ENCODE data around the gene RNF19B. TPM values are rescaled to one million over a fixed set of nuclear protein-coding genes. Genes with fewer than 3 reads are reported as not detected.

Gene RNF19B
- total RNA-seq, 1 donor from 2014 or later = 24.6 TPM

GRCh38 chr1:33009561-33009960, 45.0 kb upstream of the RNF19B start:
- H3K4me1 ChIP-seq = peaks cover 55% of the 10 kb centered on the region

DNA sequence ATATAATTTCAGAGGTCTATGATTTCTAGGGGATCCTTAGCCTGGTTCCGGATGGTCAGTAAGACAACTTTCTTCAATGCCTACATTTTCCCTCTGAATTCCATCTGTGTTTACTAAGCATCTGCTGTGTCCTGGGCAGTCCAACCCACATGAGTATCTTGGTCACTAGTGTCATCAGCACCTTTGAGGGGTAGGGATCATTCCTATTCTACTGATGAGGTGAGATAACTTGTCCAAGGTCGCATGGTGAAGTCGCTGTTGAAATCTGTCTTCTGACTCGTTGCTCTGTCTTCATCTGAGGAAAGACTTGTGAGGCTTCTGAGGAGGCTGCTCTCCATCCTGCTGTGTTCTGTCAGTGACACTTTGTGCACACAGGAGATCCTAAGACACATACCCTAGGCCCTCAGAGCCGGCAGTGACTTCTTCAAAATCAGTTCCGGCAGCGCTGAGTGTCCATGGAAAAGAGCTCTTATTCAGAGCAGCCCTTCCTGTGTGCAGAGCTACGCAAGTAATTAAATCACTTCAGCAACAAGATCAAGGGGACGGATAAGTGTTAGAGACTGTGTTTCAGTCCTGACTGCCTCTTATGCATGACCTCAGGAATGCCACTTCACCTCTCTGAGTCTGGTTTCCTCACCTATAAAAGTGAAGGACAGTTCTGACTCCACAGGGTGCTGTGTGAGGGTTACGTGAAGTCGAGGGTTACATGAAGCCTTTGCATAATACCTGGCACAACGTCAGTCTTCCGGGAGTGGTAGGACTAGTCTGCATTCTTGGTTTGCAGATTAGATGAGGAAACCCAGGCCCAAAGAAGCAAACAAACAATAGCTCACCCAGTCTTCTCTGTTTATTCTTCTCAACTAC, 43.7 kb upstream of the RNF19B start:
- Histone ChIP-seq H3K4me1 (peaks cover 57% of the 10 kb centered on the region), H3K4me3 (no peak overlapping the region), H3K36me3 (peaks cover 0 to 19% of the 10 kb centered on the region in 2 donors), H3K27ac (no peak overlapping the region), H3K27me3 (no peaks in the 10 kb centered on the region), H3K9me3 (no peaks in the 10 kb centered on the region)
- intact Hi-C loops (cut with DNase I) = loop anchor here (10.0 kb wide), 1 partner anchor 73 kb away; no protein-coding TSS in a partner anchor
- DNase-seq (ENCODE audit: extremely low spot score in 2 of 2) = no peak
- no peak for TF ChIP-seq POLR2A (IDR thresholded peaks at IDR 0.05)
- peak in 1 of 2 donors; percentile 46 for TF ChIP-seq POLR2AphosphoS5 (IDR thresholded peaks at IDR 0.05; ENCODE audit: insufficient read depth in 1 of 2, low read depth in 1 of 2)

More at GRCh38 chr1:33009561-33009960, 45.0 kb upstream of the RNF19B start:
- peak in 1 of 2 donors; percentile 69 for DNase-seq (ENCODE audit: extremely low spot score in 2 of 2)
- Histone ChIP-seq H3K27me3 (no peaks in the 10 kb centered on the region), H3K27ac (no peak overlapping the region), H3K36me3 (peaks cover 0 to 31% of the 10 kb centered on the region in 2 donors), H3K4me3 (no peak overlapping the region), H3K9me3 (no peaks in the 10 kb centered on the region)
- intact Hi-C loops (cut with DNase I) = loop anchor here (10.0 kb wide), 1 partner anchor 75 kb away; no protein-coding TSS in a partner anchor
- TF ChIP-seq POLR2A (IDR thresholded peaks at IDR 0.05) (no peak), POLR2AphosphoS5 (IDR thresholded peaks at IDR 0.05; ENCODE audit: insufficient read depth in 1 of 2, low read depth in 1 of 2) (no peak)
- TF ChIP-seq, protein P1, sequence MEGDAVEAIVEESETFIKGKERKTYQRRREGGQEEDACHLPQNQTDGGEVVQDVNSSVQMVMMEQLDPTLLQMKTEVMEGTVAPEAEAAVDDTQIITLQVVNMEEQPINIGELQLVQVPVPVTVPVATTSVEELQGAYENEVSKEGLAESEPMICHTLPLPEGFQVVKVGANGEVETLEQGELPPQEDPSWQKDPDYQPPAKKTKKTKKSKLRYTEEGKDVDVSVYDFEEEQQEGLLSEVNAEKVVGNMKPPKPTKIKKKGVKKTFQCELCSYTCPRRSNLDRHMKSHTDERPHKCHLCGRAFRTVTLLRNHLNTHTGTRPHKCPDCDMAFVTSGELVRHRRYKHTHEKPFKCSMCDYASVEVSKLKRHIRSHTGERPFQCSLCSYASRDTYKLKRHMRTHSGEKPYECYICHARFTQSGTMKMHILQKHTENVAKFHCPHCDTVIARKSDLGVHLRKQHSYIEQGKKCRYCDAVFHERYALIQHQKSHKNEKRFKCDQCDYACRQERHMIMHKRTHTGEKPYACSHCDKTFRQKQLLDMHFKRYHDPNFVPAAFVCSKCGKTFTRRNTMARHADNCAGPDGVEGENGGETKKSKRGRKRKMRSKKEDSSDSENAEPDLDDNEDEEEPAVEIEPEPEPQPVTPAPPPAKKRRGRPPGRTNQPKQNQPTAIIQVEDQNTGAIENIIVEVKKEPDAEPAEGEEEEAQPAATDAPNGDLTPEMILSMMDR (IDR thresholded peaks at IDR 0.05) = no peak

GRCh38 chr1:33007190-33008050, 42.8 kb upstream of the RNF19B start:
- H3K4me3 ChIP-seq = no peak overlapping the region
- peak in 1 of 2 donors; percentile 26 for TF ChIP-seq POLR2AphosphoS5 (IDR thresholded peaks at IDR 0.05; ENCODE audit: insufficient read depth in 1 of 2, low read depth in 1 of 2)
- TF ChIP-seq, protein P1 (IDR thresholded peaks at IDR 0.05) = peak in 2 of 3 experiments; percentile 23 to 27
- no peak for TF ChIP-seq POLR2A (IDR thresholded peaks at IDR 0.05)

GRCh38 chr1:33005838-33006421, 41.3 kb upstream of the RNF19B start:
- intact Hi-C loops (cut with DNase I) = loop anchor here (10.0 kb wide), 1 partner anchor 71 kb away; no protein-coding TSS in a partner anchor
- peaks cover 0 to 7% of the 10 kb centered on the region in 2 donors for H3K36me3 ChIP-seq
- H3K4me1 ChIP-seq = peaks cover 45% of the 10 kb centered on the region
- TF ChIP-seq, protein P1 (IDR thresholded peaks at IDR 0.05) = no peak
- TF ChIP-seq POLR2AphosphoS5 (IDR thresholded peaks at IDR 0.05; ENCODE audit: insufficient read depth in 1 of 2, low read depth in 1 of 2) (no peak), POLR2A (IDR thresholded peaks at IDR 0.05) (no peak)
- peak in 1 of 2 donors; percentile 60 for DNase-seq (ENCODE audit: extremely low spot score in 2 of 2)
- H3K9me3 ChIP-seq = no peaks in the 10 kb centered on the region
- H3K4me3 ChIP-seq = no peak overlapping the region
- no peak overlapping the region for H3K27ac ChIP-seq
- H3K27me3 ChIP-seq = no peaks in the 10 kb centered on the region

More at GRCh38 chr1:33007190-33008050, 42.8 kb upstream of the RNF19B start:
- peak in 1 of 2 donors; percentile 65 for DNase-seq (ENCODE audit: extremely low spot score in 2 of 2)
- intact Hi-C loops (cut with DNase I) = loop anchor here (10.0 kb wide), 1 partner anchor 73 kb away; no protein-coding TSS in a partner anchor
- Histone ChIP-seq H3K27me3 (no peaks in the 10 kb centered on the region), H3K36me3 (peaks cover 0 to 10% of the 10 kb centered on the region in 2 donors), H3K4me1 (peaks cover 57% of the 10 kb centered on the region), H3K27ac (no peak overlapping the region), H3K9me3 (no peaks in the 10 kb centered on the region)

Measured in vagina (tissue), 2 donors.